Lower lobe of right lung (tissue), 2 donors: ENCODE measurements around the gene UBAC1. TPM values are rescaled to one million over a fixed set of nuclear protein-coding genes. Genes with fewer than 3 reads are reported as not detected.

Experiments used
- ATAC-seq, 2 donors: fragments of 200-7000 bp; cut with Tn5 transposase; one replicate each; pipeline ENCODE4 v1.9.1; 2020 to 2022; ENCODE audit warnings: mild to moderate bottlenecking in 2 of 2, moderate library complexity in 2 of 2
- DNase-seq: peaks from one replicate; pipeline ENCODE4 v3.0.0-alpha.2; 2020
- H3K27ac ChIP-seq: fragments of 200-600 bp; one replicate; pipeline ENCODE4 v1.8.0; 2022
- H3K27me3 ChIP-seq: fragments of 200-600 bp; one replicate; pipeline ENCODE4 v1.8.0; 2022; ENCODE audit warnings: low read depth
- H3K36me3 ChIP-seq: fragments of 200-600 bp; one replicate; pipeline ENCODE4 v1.8.0; 2022; ENCODE audit warnings: mild to moderate bottlenecking
- H3K4me1 ChIP-seq: fragments of 200-600 bp; one replicate; pipeline ENCODE4 v1.8.0; 2022
- H3K4me3 ChIP-seq: fragments of 200-600 bp; one replicate; pipeline ENCODE4 v1.8.0; 2022; ENCODE audit warnings: mild to moderate bottlenecking
- H3K9me3 ChIP-seq: fragments of 200-600 bp; one replicate; pipeline ENCODE4 v1.8.0; 2022
- intact Hi-C: fragments of 100-400 bp; cut with DNase I; formaldehyde crosslinking; loops from one replicate; pipeline ENCODE4 v1.11.0; 2022
- total RNA-seq: library from RNA; stranded (reverse); fragmentation: NEBNext Ultra II Directional; extraction: Animal tissue kit (Norgen Biotek cat#: 25700); gene quantifications from one replicate; pipeline ENCODE4 v1.2.1, GENCODE V29; 2021
- TF ChIP-seq, protein P1 (sequence below): fragments of 200-600 bp; IDR thresholded peaks from one replicate; pipeline ENCODE4 v1.8.0; 2022; ENCODE audit warnings: antibody characterized with exemption, mild to moderate bottlenecking
- donor health status: DM: no; HTN: yes; CAD: no; lungs with severe emphysema.

Gene UBAC1
- total RNA-seq, 1 donor from 2014 or later = 40.3 TPM

DNA sequence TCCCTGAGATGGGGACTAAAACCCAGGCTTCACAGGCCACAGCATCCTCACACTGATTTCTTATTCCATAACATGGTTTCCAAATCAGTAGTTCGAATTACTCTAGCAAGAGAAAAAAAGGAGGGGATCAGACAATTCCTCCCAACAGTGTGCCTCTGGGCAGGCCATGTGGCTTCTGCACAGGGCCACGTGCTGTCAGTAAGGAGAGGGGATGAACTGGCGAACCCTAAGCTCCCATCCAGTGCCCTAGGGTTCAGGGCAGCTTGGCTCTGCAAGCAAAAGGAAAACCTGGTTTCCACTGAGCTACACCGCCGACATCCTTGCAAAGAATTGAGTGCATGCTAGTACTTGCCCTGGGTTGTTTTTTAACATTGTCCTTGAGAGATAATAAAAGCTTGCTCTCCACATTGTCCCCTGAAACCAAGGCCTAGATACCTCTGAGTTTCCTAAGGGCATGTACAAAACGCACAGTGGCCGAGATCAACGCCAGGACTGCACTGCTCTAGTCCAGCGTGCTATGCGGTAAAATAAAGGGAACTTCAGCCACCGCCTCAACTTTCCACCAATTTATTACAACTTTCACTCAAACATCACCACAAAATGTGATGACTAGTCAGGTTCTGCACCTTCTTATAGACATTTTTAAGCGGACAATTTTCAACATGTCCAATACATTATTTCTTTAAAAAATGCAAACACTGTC is 58.4 kb downstream of the UBAC1 start:
- peaks cover 33% of the 10 kb centered on the region for H3K4me1 ChIP-seq
- TF ChIP-seq, protein P1, sequence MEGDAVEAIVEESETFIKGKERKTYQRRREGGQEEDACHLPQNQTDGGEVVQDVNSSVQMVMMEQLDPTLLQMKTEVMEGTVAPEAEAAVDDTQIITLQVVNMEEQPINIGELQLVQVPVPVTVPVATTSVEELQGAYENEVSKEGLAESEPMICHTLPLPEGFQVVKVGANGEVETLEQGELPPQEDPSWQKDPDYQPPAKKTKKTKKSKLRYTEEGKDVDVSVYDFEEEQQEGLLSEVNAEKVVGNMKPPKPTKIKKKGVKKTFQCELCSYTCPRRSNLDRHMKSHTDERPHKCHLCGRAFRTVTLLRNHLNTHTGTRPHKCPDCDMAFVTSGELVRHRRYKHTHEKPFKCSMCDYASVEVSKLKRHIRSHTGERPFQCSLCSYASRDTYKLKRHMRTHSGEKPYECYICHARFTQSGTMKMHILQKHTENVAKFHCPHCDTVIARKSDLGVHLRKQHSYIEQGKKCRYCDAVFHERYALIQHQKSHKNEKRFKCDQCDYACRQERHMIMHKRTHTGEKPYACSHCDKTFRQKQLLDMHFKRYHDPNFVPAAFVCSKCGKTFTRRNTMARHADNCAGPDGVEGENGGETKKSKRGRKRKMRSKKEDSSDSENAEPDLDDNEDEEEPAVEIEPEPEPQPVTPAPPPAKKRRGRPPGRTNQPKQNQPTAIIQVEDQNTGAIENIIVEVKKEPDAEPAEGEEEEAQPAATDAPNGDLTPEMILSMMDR = no peak
- no peak overlapping the region for H3K27ac ChIP-seq
- DNase-seq (no peak), ATAC-seq (no peak)
- H3K4me3 ChIP-seq = no peak overlapping the region
- H3K27me3 ChIP-seq = no peaks in the 10 kb centered on the region
- intact Hi-C loops = no loop called here
- no peaks in the 10 kb centered on the region for H3K9me3 ChIP-seq
- no peaks in the 10 kb centered on the region for H3K36me3 ChIP-seq

DNA sequence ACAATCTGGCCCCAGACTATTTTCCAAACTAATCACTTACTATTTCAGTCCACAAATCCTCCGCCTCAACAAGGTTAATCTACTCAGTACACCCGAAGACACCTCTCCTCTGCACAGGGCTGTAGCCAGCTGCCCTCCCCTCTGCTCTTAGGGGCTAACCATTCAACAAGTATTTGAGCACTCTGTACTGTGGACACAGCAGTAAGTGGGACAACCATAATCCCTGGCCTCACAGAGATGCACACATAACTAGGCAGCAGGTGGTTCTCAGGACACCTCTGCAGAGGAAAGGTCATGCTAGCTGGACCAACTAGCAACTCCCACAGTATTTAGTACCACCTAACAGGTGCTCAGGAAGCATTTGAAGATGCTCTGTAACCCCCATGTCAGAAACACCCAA is 59.3 kb downstream of the UBAC1 start:
- Histone ChIP-seq H3K4me1 (peaks cover 33% of the 10 kb centered on the region), H3K27me3 (no peaks in the 10 kb centered on the region), H3K36me3 (no peaks in the 10 kb centered on the region), H3K9me3 (no peaks in the 10 kb centered on the region), H3K4me3 (no peak overlapping the region), H3K27ac (no peak overlapping the region)
- no peak for DNase-seq
- TF ChIP-seq, protein P1 = no peak
- intact Hi-C loops = no loop called here
- no peak for ATAC-seq

DNA sequence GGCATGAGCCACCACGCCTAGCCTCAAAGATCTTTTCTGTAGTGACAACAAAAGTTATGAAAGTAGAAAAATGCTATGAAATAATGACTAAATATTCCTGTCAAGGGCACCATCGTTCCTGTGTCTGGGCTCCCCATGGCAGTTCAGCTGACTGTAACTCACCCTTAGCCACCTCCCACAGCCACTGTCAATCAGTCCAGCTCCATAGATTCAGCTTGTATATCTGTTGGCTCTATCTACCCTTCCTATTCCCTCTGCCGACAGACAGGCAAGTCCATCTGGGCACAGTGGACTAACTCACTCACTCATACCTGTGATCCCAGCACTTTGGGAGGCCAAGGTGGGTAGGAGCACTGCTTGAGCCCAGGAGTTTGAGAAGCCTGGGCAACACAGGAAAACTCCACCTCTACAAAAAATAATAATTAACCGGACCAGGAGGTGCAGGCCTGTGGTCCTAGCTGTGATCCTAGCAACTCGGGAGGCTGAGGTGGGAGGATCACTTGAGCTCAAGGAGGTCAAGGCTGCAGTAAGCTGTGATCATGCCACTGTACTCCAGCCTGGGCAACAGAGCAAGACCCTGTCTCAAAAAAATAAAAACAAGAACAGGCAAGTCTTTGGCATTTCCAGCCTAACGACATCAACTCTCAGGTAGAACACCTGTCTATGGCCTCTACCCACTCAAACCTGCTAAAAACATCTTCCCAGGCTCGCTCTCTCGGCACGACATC is 60.0 kb downstream of the UBAC1 start:
- Histone ChIP-seq H3K4me3 (no peak overlapping the region), H3K36me3 (no peaks in the 10 kb centered on the region), H3K27me3 (no peaks in the 10 kb centered on the region), H3K4me1 (peaks cover 31% of the 10 kb centered on the region), H3K27ac (no peak overlapping the region), H3K9me3 (no peaks in the 10 kb centered on the region)
- ATAC-seq (no peak), DNase-seq (no peak)
- intact Hi-C loops = no loop called here
- TF ChIP-seq, protein P1 = no peak

DNA sequence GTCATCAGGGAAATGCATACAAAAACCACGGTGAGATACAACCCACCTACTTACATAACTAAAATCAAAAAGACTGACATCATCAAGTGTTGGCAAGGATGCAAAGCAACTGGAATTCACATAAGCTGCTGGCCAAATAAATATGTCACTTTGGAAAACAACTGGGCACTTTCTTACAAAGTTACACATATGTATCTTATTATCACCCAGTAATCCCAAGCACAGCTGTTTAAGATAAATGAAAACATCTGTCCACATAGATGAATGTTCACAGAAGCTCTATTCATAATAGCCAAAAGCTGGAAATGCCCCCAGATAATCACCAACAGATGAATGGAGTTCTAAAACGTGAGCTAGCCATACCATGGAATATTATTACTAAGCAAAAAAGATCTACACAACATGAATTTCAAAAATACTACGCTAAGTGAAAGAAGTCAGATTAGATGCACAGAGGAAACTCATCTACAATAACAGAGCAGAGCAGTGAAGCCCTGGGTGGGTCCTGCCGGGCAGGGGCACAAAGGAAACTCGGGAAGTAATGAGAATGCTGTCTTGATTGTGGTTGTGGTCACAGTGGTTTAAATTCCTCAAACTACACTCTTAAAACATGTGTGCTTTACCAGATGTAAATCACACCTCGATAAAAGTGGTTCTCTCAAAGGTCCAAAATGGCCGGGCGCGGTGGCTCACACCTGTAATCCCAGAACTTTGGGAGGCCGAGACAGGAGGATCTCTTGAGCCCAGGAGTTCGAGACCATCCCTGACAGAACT is 62.4 kb downstream of the UBAC1 start:
- intact Hi-C loops = no loop called here
- H3K36me3 ChIP-seq = no peaks in the 10 kb centered on the region
- H3K4me1 ChIP-seq = peaks cover 9% of the 10 kb centered on the region
- H3K27ac ChIP-seq = no peak overlapping the region
- TF ChIP-seq, protein P1 = no peak
- DNase-seq (no peak), ATAC-seq (no peak)
- H3K27me3 ChIP-seq = no peaks in the 10 kb centered on the region
- H3K4me3 ChIP-seq = no peak overlapping the region
- H3K9me3 ChIP-seq = no peaks in the 10 kb centered on the region

DNA sequence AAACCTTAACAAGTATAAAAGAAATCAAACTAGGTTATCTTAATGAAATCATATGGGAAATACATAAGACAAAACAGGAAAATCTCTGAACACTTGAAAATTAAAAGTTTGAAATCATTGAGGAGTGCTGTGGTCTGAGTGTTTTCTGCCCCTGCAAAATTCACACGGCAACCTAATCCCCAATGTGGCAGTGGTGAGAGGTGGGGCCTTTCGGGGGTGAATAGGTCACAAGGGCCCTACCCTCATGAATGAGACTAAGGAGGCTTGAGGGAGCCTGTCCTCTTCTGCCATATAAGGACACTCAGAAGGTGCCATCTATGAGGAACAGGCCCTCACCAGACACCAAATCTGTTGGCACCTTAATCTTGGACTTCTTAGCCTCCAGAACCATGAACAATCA is 64.5 kb downstream of the UBAC1 start:
- Histone ChIP-seq H3K4me1 (no peaks in the 10 kb centered on the region), H3K4me3 (no peak overlapping the region), H3K9me3 (no peaks in the 10 kb centered on the region), H3K27ac (no peak overlapping the region), H3K36me3 (no peaks in the 10 kb centered on the region), H3K27me3 (no peaks in the 10 kb centered on the region)
- no peak for DNase-seq
- intact Hi-C loops = no loop called here
- TF ChIP-seq, protein P1 = no peak
- no peak for ATAC-seq
